ENCODE results near the gene FN3K. TPM values are rescaled to one million over a fixed set of nuclear protein-coding genes. Genes with fewer than 3 reads are reported as not detected.

FN3K gene
- total and polyA plus RNA-seq, 2 of the 13 experiments (the other 11 are each of a cell fraction or from before 2014, with no cell fraction given) = 3.5 to 12.2 TPM

GRCh38 chr17:82693168-82693867 is 42.1 kb upstream of the FN3K start:
- DNase-seq (ENCODE audit: low spot score) = no peak
- 90% methylated on average over 22 of the region's 22 CpGs for WGBS (ENCODE audit: low lambda C conversion rate)
- ATAC-seq = no peak
- H4K20me1 ChIP-seq (ENCODE audit: insufficient read depth, low read length) = no peaks in the 10 kb centered on the region
- ChIA-PET POLR2A (no interaction called here), CTCF (ENCODE audit: low intra/inter-chr PET ratio, low total read pairs) (no interaction called here)
- no peaks in the 10 kb centered on the region for H3K79me2 ChIP-seq (ENCODE audit: insufficient read depth, low read length)
- in situ Hi-C loops (cut with HindIII; ENCODE audit: extremely low pct_ligation_motif_present, low pct_unique_long_range_greater_than_20kb) (no loop called here), intact Hi-C loops (cut with micrococcal nuclease; ENCODE audit: unreplicated experiment) (no loop called here)
- no TSS peak for BruUV-seq (replicated peaks)
- H2AFZ ChIP-seq (ENCODE audit: low read length) = no peak overlapping the region
- no peak overlapping the region for H3K9ac ChIP-seq (ENCODE audit: insufficient read depth, low read depth, low read length)
- peaks cover 0 to 3% of the 10 kb centered on the region in 2 experiments; a peak in 1 of 5 replicates for H3K27me3 ChIP-seq (ENCODE audit: control insufficient read depth in 1 of 2, insufficient read depth in 2 of 2, low read length in 2 of 2)
- H3K4me2 ChIP-seq (ENCODE audit: low read depth, low read length) = no peak overlapping the region
- no peak overlapping the region for H3K27ac ChIP-seq (ENCODE audit: extremely low read length, insufficient read depth, low read length)
- H3K4me1 ChIP-seq (ENCODE audit: insufficient read depth, low read length) = peaks cover 13% of the 10 kb centered on the region; the same call in 1 of the 2 replicates
- no peak for FAIRE-seq
- H3K9me3 ChIP-seq (ENCODE audit: low read length) = peaks cover 15% of the 10 kb centered on the region
- H3K4me3 ChIP-seq (replicated peaks in 1 of 3; ENCODE audit: insufficient read depth in 1 of 3, low read depth in 2 of 3, low read length in 3 of 3) = no peak overlapping the region
- H3K36me3 ChIP-seq (replicated peaks in 1 of 2; ENCODE audit: control insufficient read depth in 1 of 2, insufficient read depth in 2 of 2, low read length in 2 of 2) = no peaks in the 10 kb centered on the region
- TF ChIP-seq SP140L (CRISPR knock-in tag; IDR thresholded peaks at IDR 0.05; ENCODE audit: borderline replicate concordance) = no peak
- no peak for TF ChIP-seq PRPF4 (IDR thresholded peaks at IDR 0.05; ENCODE audit: low read depth, low read length, poor library complexity, severe bottlenecking)
- no peak for TF ChIP-seq TAF1 (CRISPR knock-in tag; IDR thresholded peaks at IDR 0.05)
- no peak for TF ChIP-seq NFE2 (CRISPR knock-in tag; IDR thresholded peaks at IDR 0.05)
- TF ChIP-seq ZNF160 (CRISPR knock-in tag; IDR thresholded peaks at IDR 0.05) = no peak
- no peak for TF ChIP-seq JUND (CRISPR knock-in tag; IDR thresholded peaks at IDR 0.05)
- no peak for TF ChIP-seq MATR3 (CRISPR knock-in tag; IDR thresholded peaks at IDR 0.05)
- no peak for TF ChIP-seq STAT6 (CRISPR knock-in tag; IDR thresholded peaks at IDR 0.05; ENCODE audit: borderline replicate concordance)
- no peak for TF ChIP-seq ZNF143 (CRISPR knock-in tag; IDR thresholded peaks at IDR 0.05)
- no peak for TF ChIP-seq HNRNPH1 (optimal IDR thresholded peaks at IDR 0.05; ENCODE audit: low read depth, low read length)
- TF ChIP-seq ZBTB4 (CRISPR knock-in tag; IDR thresholded peaks at IDR 0.05; ENCODE audit: borderline replicate concordance) = no peak
- TF ChIP-seq ZNF761 (CRISPR knock-in tag; conservative IDR thresholded peaks at IDR 0.05) = no peak
- TF ChIP-seq ZNF513 (CRISPR knock-in tag; conservative IDR thresholded peaks at IDR 0.05) = no peak
- TF ChIP-seq KLF16 (CRISPR knock-in tag; IDR thresholded peaks at IDR 0.05) = no peak
- TF ChIP-seq TCF12 (IDR thresholded peaks at IDR 0.05) = no peak
- no peak for TF ChIP-seq TCF12 (CRISPR knock-in tag; IDR thresholded peaks at IDR 0.05)
